Transverse colon (tissue), 4 donors: ENCODE results near the gene OCA2. TPM values are rescaled to one million over a fixed set of nuclear protein-coding genes. Genes with fewer than 3 reads are reported as not detected.

Source experiments
- DNase-seq: peaks from one replicate; pipeline ENCODE4 v3.0.0-alpha.2; 2019
- H3K27ac ChIP-seq, 4 donors: fragments of 200-600 bp; sonication (generic); 2 replicates each; pipeline ENCODE4 v1.5.1; 2016 to 2018; ENCODE audit warnings: inconsistent platforms in 4 of 4
- H3K27me3 ChIP-seq: fragments of 200-600 bp; sonication (generic); 2 replicates; pipeline ENCODE4 v1.5.1; 2017; ENCODE audit warnings: inconsistent platforms
- H3K36me3 ChIP-seq, 4 donors: fragments of 200-600 bp; sonication (generic); 2 replicates each; pipeline ENCODE4 v1.5.1; 2017 to 2019; ENCODE audit warnings: inconsistent platforms in 4 of 4
- H3K4me1 ChIP-seq, 4 donors: fragments of 200-600 bp; sonication (generic); 2 replicates each; pipeline ENCODE4 v1.5.1; 2017 to 2020; ENCODE audit warnings: inconsistent platforms in 4 of 4
- H3K4me3 ChIP-seq, 4 donors: fragments of 200-600 bp; sonication (generic); 1 replicate in 1 of 4; 2 replicates in 3 of 4; pipeline versions ENCODE4 v1.5.1 to v1.6.1; 2017 to 2019; ENCODE audit warnings: inconsistent platforms in 4 of 4
- H3K9me3 ChIP-seq, 2 donors: fragments of 200-600 bp; sonication (generic); 2 replicates each; pipeline ENCODE4 v1.5.1; 2017 to 2019; ENCODE audit warnings: inconsistent platforms in 2 of 2
- EP300 ChIP-seq: sonication (generic); formaldehyde crosslinking; IDR thresholded peaks from one replicate; pipeline ENCODE4 v1.6.1; 2017; ENCODE audit warnings: antibody characterized with exemption, low read depth
- POLR2A ChIP-seq: fragments of 450-650 bp; IDR thresholded peaks from one replicate; pipeline ENCODE4 v1.6.1; 2016; ENCODE audit warnings: antibody characterized with exemption, mild to moderate bottlenecking, moderate library complexity
- POLR2AphosphoS5 ChIP-seq, 3 donors: sonication (generic); formaldehyde crosslinking; IDR thresholded peaks; one replicate each; pipeline ENCODE4 v1.6.1; 2016; ENCODE audit warnings: antibody characterized with exemption in 3 of 3
- WGBS, 2 donors: methylation state at CpG; one replicate each; pipeline ENCODE4 v1.1.5; 2018; ENCODE audit warnings: low coverage in 1 of 2; 5-methylcytosine and 5-hydroxymethylcytosine counted together
- in situ Hi-C, 4 donors: fragments of 200-750 bp; cut with MboI; loops; one replicate each; pipeline versions ENCODE4 v1.15.0 to v1.15.1; 2017; ENCODE audit warnings: low sequenced_read_pairs in 3 of 4, low pct_ligation_motif_present in 1 of 4, low pct_unique_long_range_greater_than_20kb in 1 of 4
- intact Hi-C: fragments of 100-400 bp; cut with DNase I; formaldehyde crosslinking; loops from one replicate; pipeline ENCODE4 v1.15.1; 2023; ENCODE audit warnings: low total_unique reads
- total RNA-seq, 4 donors: library from RNA; depleted of rRNA; stranded (reverse); fragments of >200 nt; gene quantifications; one replicate each; pipeline ENCODE4 v1.1.0, GENCODE V29; 2016
- TF ChIP-seq, protein P1 (sequence below), 5 experiments: fragments of 200-600 bp in 3 of 5; fragments of 450-650 bp in 2 of 5; sonication (generic) in 3 of 5; IDR thresholded peaks; 1 replicate in 2 of 5; 2 replicates in 3 of 5; pipeline ENCODE4 v1.5.1; 2016 to 2017; ENCODE audit warnings: antibody characterized with exemption in 5 of 5, inconsistent platforms in 3 of 5, mild to moderate bottlenecking in 2 of 5, moderate library complexity in 1 of 5

The OCA2 gene
- total RNA-seq, 4 donors from 2014 or later: 1.4 to 1.9 TPM; not detected in 2

DNA sequence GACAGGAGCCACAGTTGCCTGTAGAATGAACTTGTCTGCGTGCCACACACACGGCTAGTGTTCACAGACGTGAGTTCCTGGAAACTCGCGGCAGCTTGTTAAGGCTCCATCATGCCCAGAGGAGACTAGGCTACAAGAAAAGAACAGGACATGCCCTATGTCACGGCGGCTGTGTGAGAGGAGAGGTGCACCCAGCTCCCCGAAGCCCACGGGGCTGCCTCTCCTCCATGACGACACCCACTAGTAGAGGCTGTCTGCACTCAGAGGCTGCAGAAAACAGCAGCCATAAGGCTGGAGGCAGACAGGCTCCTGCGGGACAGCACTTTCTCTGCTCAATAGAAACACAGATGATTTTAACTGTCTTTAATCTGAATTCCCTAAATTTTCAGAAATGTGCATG lies 19.0 kb upstream of the OCA2 start:
- Histone ChIP-seq H3K4me3 (no peak overlapping the region), H3K9me3 (no peaks in the 10 kb centered on the region), H3K27me3 (no peaks in the 10 kb centered on the region), H3K4me1 (no peaks in the 10 kb centered on the region), H3K27ac (no peak overlapping the region), H3K36me3 (peaks cover 0 to 63% (median 3%) of the 10 kb centered on the region in 4 donors)
- TF ChIP-seq EP300: no peak
- intact Hi-C loops (no loop called here), in situ Hi-C loops (no loop called here)
- WGBS, 2 donors: 92% methylated on average over 11 of the region's 11 CpGs; no CpG with 5 or more reads in 1 of the 2 donors
- DNase-seq: no peak

DNA sequence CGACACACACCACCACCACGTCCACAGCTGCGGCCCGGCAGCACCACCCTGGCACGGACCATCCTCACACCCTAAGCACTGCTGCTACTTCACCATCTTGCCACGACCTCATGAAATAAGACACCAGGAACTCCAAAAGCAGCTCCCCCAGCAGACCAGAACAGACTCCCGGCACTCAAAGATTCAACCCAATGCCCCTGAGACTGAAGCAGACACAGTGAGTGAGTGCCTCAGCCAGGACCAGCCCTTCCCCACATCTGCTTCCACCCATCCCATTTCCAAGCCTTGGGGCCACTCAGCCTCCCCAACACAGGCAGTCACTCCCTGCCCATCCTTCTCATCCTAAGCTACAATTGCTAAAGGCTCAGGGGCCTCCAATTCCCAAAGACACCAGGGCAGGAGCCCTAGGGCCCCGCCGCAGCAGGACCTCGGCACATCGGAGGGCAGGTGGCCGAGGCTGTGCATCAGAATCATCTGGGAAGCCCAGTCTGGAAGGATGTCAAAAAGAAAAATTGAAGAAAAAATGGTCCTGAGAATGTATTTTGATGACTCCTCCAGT lies 18.4 kb upstream of the OCA2 start:
- TF ChIP-seq EP300 (no peak), POLR2AphosphoS5 (IDR thresholded peaks at IDR 0.05) (no peak), POLR2A (no peak)
- TF ChIP-seq, protein P1, sequence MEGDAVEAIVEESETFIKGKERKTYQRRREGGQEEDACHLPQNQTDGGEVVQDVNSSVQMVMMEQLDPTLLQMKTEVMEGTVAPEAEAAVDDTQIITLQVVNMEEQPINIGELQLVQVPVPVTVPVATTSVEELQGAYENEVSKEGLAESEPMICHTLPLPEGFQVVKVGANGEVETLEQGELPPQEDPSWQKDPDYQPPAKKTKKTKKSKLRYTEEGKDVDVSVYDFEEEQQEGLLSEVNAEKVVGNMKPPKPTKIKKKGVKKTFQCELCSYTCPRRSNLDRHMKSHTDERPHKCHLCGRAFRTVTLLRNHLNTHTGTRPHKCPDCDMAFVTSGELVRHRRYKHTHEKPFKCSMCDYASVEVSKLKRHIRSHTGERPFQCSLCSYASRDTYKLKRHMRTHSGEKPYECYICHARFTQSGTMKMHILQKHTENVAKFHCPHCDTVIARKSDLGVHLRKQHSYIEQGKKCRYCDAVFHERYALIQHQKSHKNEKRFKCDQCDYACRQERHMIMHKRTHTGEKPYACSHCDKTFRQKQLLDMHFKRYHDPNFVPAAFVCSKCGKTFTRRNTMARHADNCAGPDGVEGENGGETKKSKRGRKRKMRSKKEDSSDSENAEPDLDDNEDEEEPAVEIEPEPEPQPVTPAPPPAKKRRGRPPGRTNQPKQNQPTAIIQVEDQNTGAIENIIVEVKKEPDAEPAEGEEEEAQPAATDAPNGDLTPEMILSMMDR (IDR thresholded peaks at IDR 0.05): no peak
- in situ Hi-C loops: no loop called here
- no peaks in the 10 kb centered on the region for H3K4me1 ChIP-seq
- H3K27ac ChIP-seq: no peak overlapping the region
- H3K36me3 ChIP-seq: peaks cover 0 to 68% (median 6%) of the 10 kb centered on the region in 4 donors
- WGBS, 2 donors: 95% methylated on average over 12 of the region's 12 CpGs; no CpG with 5 or more reads in 1 of the 2 donors
- H3K9me3 ChIP-seq: no peaks in the 10 kb centered on the region
- no peaks in the 10 kb centered on the region for H3K27me3 ChIP-seq
- DNase-seq: no peak
- H3K4me3 ChIP-seq: no peak overlapping the region
- intact Hi-C loops: no loop called here

DNA sequence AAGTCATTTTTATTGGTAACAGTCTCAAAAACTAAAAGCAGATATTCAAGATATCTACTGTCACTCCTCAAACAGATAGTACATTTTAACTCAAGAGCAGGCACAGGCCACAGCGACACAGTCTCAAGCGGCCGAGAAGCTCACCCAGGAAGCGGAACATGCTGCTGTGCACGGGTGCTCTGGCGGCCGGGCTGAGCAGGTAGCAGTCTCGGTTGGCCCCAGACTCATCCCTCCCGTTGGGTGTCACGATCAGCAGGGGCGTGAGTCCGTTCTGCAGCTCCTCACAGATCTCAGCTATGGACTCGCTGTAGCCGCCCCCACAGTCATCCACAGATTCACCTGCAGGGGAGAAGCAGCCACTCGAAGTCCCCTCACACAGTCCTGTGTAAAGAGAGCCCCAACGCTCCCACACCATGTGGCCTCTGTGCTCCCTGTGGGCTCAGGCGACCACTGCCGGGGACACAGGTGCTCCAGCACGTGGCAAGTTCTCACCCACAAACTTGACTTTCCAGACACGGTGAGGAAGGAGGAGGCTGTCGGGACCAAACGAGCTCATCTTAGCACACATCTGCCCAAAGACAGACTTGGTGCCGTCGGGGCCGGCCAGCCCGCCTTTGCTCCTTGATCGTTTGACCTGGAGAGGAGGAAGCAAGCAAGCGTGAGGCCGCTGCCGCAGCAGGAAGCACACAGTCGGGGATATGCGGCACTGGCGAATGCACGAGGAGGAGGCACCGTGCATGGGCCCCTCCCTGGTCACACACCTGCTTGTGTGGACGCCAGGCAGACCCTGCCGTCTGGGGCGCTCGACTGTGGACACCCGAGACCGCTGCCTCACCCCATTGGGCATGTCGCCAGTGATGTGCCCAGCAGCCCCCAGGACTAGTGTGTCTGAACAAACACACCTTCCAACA lies 17.7 kb upstream of the OCA2 start:
- no peak for TF ChIP-seq POLR2AphosphoS5 (IDR thresholded peaks at IDR 0.05)
- intact Hi-C loops (no loop called here), in situ Hi-C loops (no loop called here)
- H3K4me1 ChIP-seq: no peaks in the 10 kb centered on the region
- H3K27me3 ChIP-seq: no peaks in the 10 kb centered on the region
- no peak overlapping the region for H3K4me3 ChIP-seq
- H3K36me3 ChIP-seq: peaks cover 0 to 75% (median 8%) of the 10 kb centered on the region in 4 donors
- H3K9me3 ChIP-seq: no peaks in the 10 kb centered on the region
- no peak for DNase-seq
- no peak overlapping the region for H3K27ac ChIP-seq
- 93% methylated on average over 37 of the region's 42 CpGs; no CpG with 5 or more reads in 1 of the 2 donors for WGBS, 2 donors

DNA sequence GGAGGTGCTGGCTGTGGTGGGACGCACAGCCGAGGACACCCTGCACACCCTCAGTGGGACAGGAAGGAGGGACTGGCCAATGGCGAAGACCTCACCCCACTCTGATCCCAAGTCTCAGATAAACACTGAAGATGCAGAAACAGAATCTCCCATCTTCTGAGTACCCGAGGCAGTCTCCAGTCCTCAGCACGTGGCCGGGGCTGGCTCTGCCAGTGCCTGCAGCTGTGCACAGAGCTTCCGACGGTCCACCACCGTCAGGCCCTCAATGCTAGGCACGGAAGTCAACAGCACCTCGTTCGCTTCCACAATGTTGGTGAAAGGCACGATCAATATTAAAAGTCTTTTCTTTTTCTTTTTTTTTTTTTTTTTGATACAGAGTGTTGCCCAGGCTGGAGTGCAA lies 16.8 kb upstream of the OCA2 start:
- Histone ChIP-seq H3K4me1 (no peaks in the 10 kb centered on the region), H3K9me3 (no peaks in the 10 kb centered on the region), H3K4me3 (no peak overlapping the region), H3K36me3 (peaks cover 0 to 81% (median 11%) of the 10 kb centered on the region in 4 donors), H3K27me3 (no peaks in the 10 kb centered on the region), H3K27ac (no peak overlapping the region)
- intact Hi-C loops: no loop called here
- WGBS, 2 donors: 89 to 96% methylated on average over 3 to 13 of the region's 13 CpGs
- in situ Hi-C loops: no loop called here
- TF ChIP-seq, protein P1 (IDR thresholded peaks at IDR 0.05): no peak
- no peak for DNase-seq

DNA sequence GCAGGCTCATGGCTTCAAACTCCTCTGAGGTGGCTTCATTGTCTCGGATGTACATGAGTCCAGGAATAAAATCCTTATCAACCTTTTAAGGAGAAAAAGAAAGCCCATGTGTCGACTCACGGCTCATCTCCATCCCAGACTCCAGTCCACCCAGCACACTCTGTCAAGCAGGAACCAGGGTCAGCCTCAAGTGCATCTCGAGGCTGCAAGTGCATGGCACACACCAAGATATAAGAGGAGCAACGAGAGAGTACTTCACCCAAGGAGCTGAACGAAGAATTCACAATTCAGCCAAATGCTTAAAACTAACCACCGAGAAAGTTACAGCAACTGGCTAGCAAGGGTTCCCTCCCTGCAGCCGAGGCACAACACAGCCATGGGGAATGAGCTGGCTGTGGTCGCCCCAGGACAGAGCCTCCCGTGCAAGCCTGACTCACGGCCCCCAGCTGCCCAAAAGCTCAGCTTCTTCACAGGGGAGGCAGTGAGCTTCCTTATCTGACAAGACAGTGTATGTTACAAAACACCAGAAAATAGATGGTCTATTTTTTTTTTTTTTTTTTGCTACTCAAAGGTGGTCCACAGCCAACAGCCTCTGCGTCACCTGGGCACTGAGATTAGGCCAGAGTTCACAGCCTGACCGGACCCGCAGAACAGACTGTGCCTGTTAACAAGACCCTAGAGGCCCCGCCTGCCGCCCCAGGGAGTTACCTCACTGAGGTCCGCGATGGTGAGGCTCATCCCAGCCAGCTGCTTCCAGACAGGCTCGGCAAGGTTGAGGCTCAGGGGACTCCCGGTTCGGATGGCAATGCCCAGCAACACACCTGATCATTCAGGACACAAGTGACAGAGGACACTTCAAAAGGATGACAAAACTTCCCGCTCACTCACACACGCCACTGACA lies 15.9 kb upstream of the OCA2 start:
- in situ Hi-C loops (no loop called here), intact Hi-C loops (no loop called here)

More for the DNA sequence above, 15.9 kb upstream of the OCA2 start:
- 94% methylated on average over 23 of the region's 23 CpGs; no CpG with 5 or more reads in 1 of the 2 donors for WGBS, 2 donors
- Histone ChIP-seq H3K36me3 (peaks cover 0 to 72% (median 11%) of the 10 kb centered on the region in 4 donors), H3K27ac (no peak overlapping the region), H3K4me3 (no peak overlapping the region), H3K27me3 (no peaks in the 10 kb centered on the region), H3K4me1 (no peaks in the 10 kb centered on the region), H3K9me3 (no peaks in the 10 kb centered on the region)
- TF ChIP-seq POLR2A: no peak
- no peak for TF ChIP-seq EP300
- TF ChIP-seq, protein P1 (IDR thresholded peaks at IDR 0.05): no peak
- no peak for TF ChIP-seq POLR2AphosphoS5 (IDR thresholded peaks at IDR 0.05)
- no peak for DNase-seq
